ENCODE data around the gene COL24A1. TPM values are rescaled to one million over a fixed set of nuclear protein-coding genes. Genes with fewer than 3 reads are reported as not detected.

The COL24A1 gene
- polyA plus RNA-seq, 1 experiment = 2.2 TPM

- ChIA-PET POLR2A (interaction anchor here (0.7 to 1.3 kb wide), 3 partner anchors 9 to 107 kb away, joined by 3 to 9 read pairs (median 3); no protein-coding TSS in a partner anchor), CTCF (interaction anchor here (0.7 to 2.6 kb wide), 5 partner anchors 8 to 462 kb away, joined by 3 to 14 read pairs (median 5); no protein-coding TSS in a partner anchor)
- H3K4me3 ChIP-seq (ENCODE audit: low read depth, low read length) = no peak overlapping the region
- no peaks in the 10 kb centered on the region for H3K27me3 ChIP-seq (ENCODE audit: control insufficient read depth, insufficient read depth, low read length)
- no peak for TF ChIP-seq CTCF (IDR thresholded peaks at IDR 0.05; ENCODE audit: low read depth, low read length)
- H3K27ac ChIP-seq (ENCODE audit: low read depth, low read length) = no peak overlapping the region
- no peak for DNase-seq (ENCODE audit: low read depth, low spot score)
- no peaks in the 10 kb centered on the region for H3K9me3 ChIP-seq (ENCODE audit: control insufficient read depth, insufficient read depth, low read length)
Measured at GRCh38 chr1:85683292-85684025, 473.1 kb downstream of the COL24A1 start.

- no peak overlapping the region for H3K27ac ChIP-seq (ENCODE audit: low read depth, low read length)
- ChIA-PET POLR2A (interaction anchor here (1.1 kb wide), 1 partner anchor 68 kb away, joined by 3 read pairs; no protein-coding TSS in a partner anchor), CTCF (interaction anchor here (0.5 to 1.7 kb wide), 3 partner anchors 10 to 100 kb away, joined by 3 to 9 read pairs (median 3); no protein-coding TSS in a partner anchor)
Measured at GRCh38 chr1:85681087-85681486, 475.5 kb downstream of the COL24A1 start.

More at GRCh38 chr1:85681087-85681486, 475.5 kb downstream of the COL24A1 start:
- DNase-seq (ENCODE audit: low read depth, low spot score) = no peak
- no peaks in the 10 kb centered on the region for H3K9me3 ChIP-seq (ENCODE audit: control insufficient read depth, insufficient read depth, low read length)
- no peak overlapping the region for H3K4me3 ChIP-seq (ENCODE audit: low read depth, low read length)
- TF ChIP-seq CTCF (IDR thresholded peaks at IDR 0.05; ENCODE audit: low read depth, low read length) = no peak
- no peaks in the 10 kb centered on the region for H3K27me3 ChIP-seq (ENCODE audit: control insufficient read depth, insufficient read depth, low read length)

Small RNA genes lying within 50 kb of the gene (small RNA-seq; reads per million reads assigned to genes)
- gene RNA5SP51 (ENCODE audit: insufficient read length, low read depth) = not detected

Other genes starting within 250 kb of the COL24A1 start
- 14.6 and 25.6 TPM in 2 replicates for gene ODF2L, start 239.6 kb upstream of the COL24A1 start, polyA plus RNA-seq (2011; rRNA removed)